ENCODE measurements around the gene KIFC3. TPM values are rescaled to one million over a fixed set of nuclear protein-coding genes. Genes with fewer than 3 reads are reported as not detected.
A peak's percentile ranks its signal among the peaks of the same experiment; 100 is the strongest.

The KIFC3 gene
- total and polyA plus RNA-seq, 2 of the 13 experiments (the other 11 are each of a cell fraction or from before 2014, with no cell fraction given): 42.1 to 45.3 TPM

DNA sequence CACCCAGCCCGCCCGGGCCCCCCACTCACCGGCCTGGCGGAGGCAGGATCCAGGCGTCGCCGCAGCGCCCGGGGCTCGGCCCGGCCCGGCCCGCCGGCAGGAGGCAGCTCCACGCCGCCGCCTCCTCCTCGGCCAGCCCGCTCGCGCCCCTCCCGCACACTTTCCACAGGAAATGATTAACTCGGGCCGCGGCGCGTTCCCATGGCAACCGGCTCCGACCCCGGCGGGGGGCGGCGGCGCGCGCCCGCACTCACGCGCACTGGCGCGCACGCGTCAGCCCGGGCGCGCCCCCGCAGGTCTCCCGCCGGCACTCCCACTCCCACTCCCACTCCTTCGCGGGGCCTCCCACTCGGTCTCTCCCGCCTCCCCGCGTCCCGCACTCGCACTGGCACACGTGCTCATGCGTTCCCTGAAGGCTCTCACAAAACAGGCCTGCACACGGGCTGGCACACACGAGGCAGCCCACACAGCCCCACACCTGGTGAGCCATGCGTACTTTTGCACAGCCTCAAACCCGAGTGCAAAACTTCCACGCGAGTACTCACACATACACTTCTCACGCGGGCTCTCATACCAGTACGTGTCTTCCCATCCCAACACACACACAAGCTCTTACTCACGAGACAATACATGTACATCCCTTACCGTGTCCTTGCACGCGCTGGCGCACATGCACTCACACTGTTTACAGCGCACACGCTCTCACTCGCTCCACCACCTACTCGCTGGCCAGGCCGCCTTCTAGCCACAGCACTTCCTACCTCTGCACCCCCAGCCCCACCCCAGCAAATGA lies at the start of gene KIFC3 (continued):
- TF ChIP-seq, protein P1, sequence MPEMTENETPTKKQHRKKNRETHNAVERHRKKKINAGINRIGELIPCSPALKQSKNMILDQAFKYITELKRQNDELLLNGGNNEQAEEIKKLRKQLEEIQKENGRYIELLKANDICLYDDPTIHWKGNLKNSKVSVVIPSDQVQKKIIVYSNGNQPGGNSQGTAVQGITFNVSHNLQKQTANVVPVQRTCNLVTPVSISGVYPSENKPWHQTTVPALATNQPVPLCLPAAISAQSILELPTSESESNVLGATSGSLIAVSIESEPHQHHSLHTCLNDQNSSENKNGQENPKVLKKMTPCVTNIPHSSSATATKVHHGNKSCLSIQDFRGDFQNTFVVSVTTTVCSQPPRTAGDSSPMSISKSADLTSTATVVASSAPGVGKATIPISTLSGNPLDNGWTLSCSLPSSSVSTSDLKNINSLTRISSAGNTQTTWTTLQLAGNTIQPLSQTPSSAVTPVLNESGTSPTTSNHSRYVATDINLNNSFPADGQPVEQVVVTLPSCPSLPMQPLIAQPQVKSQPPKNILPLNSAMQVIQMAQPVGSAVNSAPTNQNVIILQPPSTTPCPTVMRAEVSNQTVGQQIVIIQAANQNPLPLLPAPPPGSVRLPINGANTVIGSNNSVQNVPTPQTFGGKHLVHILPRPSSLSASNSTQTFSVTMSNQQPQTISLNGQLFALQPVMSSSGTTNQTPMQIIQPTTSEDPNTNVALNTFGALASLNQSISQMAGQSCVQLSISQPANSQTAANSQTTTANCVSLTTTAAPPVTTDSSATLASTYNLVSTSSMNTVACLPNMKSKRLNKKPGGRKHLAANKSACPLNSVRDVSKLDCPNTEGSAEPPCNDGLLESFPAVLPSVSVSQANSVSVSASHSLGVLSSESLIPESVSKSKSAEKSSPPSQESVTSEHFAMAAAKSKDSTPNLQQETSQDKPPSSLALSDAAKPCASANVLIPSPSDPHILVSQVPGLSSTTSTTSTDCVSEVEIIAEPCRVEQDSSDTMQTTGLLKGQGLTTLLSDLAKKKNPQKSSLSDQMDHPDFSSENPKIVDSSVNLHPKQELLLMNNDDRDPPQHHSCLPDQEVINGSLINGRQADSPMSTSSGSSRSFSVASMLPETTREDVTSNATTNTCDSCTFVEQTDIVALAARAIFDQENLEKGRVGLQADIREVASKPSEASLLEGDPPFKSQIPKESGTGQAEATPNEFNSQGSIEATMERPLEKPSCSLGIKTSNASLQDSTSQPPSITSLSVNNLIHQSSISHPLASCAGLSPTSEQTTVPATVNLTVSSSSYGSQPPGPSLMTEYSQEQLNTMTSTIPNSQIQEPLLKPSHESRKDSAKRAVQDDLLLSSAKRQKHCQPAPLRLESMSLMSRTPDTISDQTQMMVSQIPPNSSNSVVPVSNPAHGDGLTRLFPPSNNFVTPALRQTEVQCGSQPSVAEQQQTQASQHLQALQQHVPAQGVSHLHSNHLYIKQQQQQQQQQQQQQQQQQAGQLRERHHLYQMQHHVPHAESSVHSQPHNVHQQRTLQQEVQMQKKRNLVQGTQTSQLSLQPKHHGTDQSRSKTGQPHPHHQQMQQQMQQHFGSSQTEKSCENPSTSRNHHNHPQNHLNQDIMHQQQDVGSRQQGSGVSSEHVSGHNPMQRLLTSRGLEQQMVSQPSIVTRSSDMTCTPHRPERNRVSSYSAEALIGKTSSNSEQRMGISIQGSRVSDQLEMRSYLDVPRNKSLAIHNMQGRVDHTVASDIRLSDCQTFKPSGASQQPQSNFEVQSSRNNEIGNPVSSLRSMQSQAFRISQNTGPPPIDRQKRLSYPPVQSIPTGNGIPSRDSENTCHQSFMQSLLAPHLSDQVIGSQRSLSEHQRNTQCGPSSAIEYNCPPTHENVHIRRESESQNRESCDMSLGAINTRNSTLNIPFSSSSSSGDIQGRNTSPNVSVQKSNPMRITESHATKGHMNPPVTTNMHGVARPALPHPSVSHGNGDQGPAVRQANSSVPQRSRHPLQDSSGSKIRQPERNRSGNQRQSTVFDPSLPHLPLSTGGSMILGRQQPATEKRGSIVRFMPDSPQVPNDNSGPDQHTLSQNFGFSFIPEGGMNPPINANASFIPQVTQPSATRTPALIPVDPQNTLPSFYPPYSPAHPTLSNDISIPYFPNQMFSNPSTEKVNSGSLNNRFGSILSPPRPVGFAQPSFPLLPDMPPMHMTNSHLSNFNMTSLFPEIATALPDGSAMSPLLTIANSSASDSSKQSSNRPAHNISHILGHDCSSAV (CRISPR knock-in tag; IDR thresholded peaks at IDR 0.05; ENCODE audit: borderline replicate concordance): no peak
- TF ChIP-seq FOXP1 (IDR thresholded peaks at IDR 0.05) (no peak; the same call in 1 of the 2 replicates), FOXP1 (CRISPR knock-in tag; IDR thresholded peaks at IDR 0.05) (peak; percentile 51; the same call in 1 of the 2 replicates), ZNF414 (CRISPR knock-in tag; IDR thresholded peaks at IDR 0.05) (peak; percentile 78; the same call in 1 of the 2 replicates), CENPX (CRISPR knock-in tag; IDR thresholded peaks at IDR 0.05) (no peak), SRSF4 (IDR thresholded peaks at IDR 0.05; ENCODE audit: low read depth, low read length, poor library complexity, severe bottlenecking) (no peak), SSRP1 (CRISPR knock-in tag; IDR thresholded peaks at IDR 0.05) (no peak; the same call in 1 of the 2 replicates), MEIS1 (CRISPR knock-in tag; IDR thresholded peaks at IDR 0.05; ENCODE audit: borderline replicate concordance) (no peak; the same call in 1 of the 2 replicates), RAD21 (CRISPR knock-in tag; IDR thresholded peaks at IDR 0.05) (peak; percentile 89), ZNF556 (CRISPR knock-in tag; IDR thresholded peaks at IDR 0.05; ENCODE audit: borderline replicate concordance) (no peak; the same call in 1 of the 2 replicates), SMAD3 (CRISPR knock-in tag; IDR thresholded peaks at IDR 0.05) (0 out of 2 replicates have a peak, but pooled peaks have one; percentile 6), KDM5A (IDR thresholded peaks at IDR 0.05; ENCODE audit: borderline replicate concordance, low read length) (peak; percentile 70; the same call in 1 of the 2 replicates)
- TF ChIP-seq, protein P2, sequence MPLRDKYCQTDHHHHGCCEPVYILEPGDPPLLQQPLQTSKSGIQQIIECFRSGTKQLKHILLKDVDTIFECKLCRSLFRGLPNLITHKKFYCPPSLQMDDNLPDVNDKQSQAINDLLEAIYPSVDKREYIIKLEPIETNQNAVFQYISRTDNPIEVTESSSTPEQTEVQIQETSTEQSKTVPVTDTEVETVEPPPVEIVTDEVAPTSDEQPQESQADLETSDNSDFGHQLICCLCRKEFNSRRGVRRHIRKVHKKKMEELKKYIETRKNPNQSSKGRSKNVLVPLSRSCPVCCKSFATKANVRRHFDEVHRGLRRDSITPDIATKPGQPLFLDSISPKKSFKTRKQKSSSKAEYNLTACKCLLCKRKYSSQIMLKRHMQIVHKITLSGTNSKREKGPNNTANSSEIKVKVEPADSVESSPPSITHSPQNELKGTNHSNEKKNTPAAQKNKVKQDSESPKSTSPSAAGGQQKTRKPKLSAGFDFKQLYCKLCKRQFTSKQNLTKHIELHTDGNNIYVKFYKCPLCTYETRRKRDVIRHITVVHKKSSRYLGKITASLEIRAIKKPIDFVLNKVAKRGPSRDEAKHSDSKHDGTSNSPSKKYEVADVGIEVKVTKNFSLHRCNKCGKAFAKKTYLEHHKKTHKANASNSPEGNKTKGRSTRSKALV (CRISPR knock-in tag; IDR thresholded peaks at IDR 0.05): peak; percentile 90; the same call in 1 of the 2 replicates

Measured in HepG2 (cell line).